HEK293T (cell line): Measurements from ENCODE around the gene ACIN1.

Experiments
- CTCF ChIA-PET: fragments of 350-600 bp; formaldehyde crosslinking; extraction: SDS; loops from one replicate; lab custom pipeline; 2021; ENCODE audit warnings: antibody characterized with exemption, inconsistent platforms; lab: Yijun Ruan, JAX
- POLR2A ChIA-PET: fragments of 350-600 bp; formaldehyde crosslinking; extraction: SDS; loops from one replicate; lab custom pipeline; 2020; ENCODE audit warnings: antibody characterized with exemption, inconsistent platforms; lab: Yijun Ruan, JAX
- DNase-seq: peaks from one replicate; pipeline ENCODE4 v3.0.0; 2012; ENCODE audit warnings: mixed read lengths; ENCODE audit errors: extremely low spot score
- ARNT ChIP-seq: fragments of 450-650 bp; IDR thresholded peaks from 2 replicates; pipeline ENCODE4 v1.6.1; 2017; ENCODE audit warnings: mild to moderate bottlenecking
- BHLHE40 ChIP-seq: fragments of 450-650 bp; IDR thresholded peaks from 2 replicates; pipeline ENCODE4 v1.6.1; 2016; ENCODE audit warnings: mild to moderate bottlenecking, moderate library complexity, borderline replicate concordance
- CTBP1 ChIP-seq: fragments of 450-650 bp; IDR thresholded peaks from 2 replicates; pipeline ENCODE4 v1.6.1; 2016; ENCODE audit warnings: borderline replicate concordance
- ELF4 ChIP-seq: fragments of 450-650 bp; IDR thresholded peaks from 2 replicates; pipeline ENCODE4 v1.6.1; 2017; ENCODE audit warnings: antibody characterized with exemption
- FOXA1 ChIP-seq: fragments of 450-650 bp; IDR thresholded peaks from 2 replicates; pipeline ENCODE4 v1.6.1; 2016; ENCODE audit warnings: mild to moderate bottlenecking
- FOXK2 ChIP-seq: fragments of 450-650 bp; IDR thresholded peaks from 2 replicates; pipeline ENCODE4 v1.6.1; 2016; ENCODE audit warnings: mild to moderate bottlenecking
- FOXM1 ChIP-seq: fragments of 450-650 bp; IDR thresholded peaks from 2 replicates; pipeline ENCODE4 v1.6.1; 2017; ENCODE audit warnings: mild to moderate bottlenecking, borderline replicate concordance
- HDGF ChIP-seq: fragments of 450-650 bp; IDR thresholded peaks from 2 replicates; pipeline ENCODE4 v1.6.1; 2017; ENCODE audit warnings: antibody characterized with exemption, borderline replicate concordance
- L3MBTL2 ChIP-seq: fragments of 450-650 bp; conservative IDR thresholded peaks from 2 replicates; pipeline ENCODE4 v1.6.1; 2016; ENCODE audit warnings: mild to moderate bottlenecking
- LEF1 ChIP-seq: fragments of 450-650 bp; IDR thresholded peaks from 2 replicates; pipeline ENCODE4 v1.6.1; 2017; ENCODE audit warnings: mild to moderate bottlenecking, borderline replicate concordance
- NFRKB ChIP-seq: fragments of 450-650 bp; IDR thresholded peaks from 2 replicates; pipeline ENCODE4 v1.6.1; 2016; ENCODE audit warnings: mild to moderate bottlenecking, moderate library complexity
- SP1 ChIP-seq: fragments of 450-650 bp; IDR thresholded peaks from 2 replicates; pipeline ENCODE4 v1.6.1; 2017
- SUZ12 ChIP-seq: fragments of 450-650 bp; IDR thresholded peaks from 2 replicates; pipeline ENCODE4 v1.6.1; 2016; ENCODE audit warnings: mild to moderate bottlenecking
- TARDBP ChIP-seq: fragments of 450-650 bp; IDR thresholded peaks from 2 replicates; pipeline ENCODE4 v1.6.1; 2016
- ZNF384 ChIP-seq: fragments of 450-650 bp; IDR thresholded peaks from 2 replicates; pipeline ENCODE4 v1.6.1; 2016
- TF ChIP-seq, protein P1 (sequence below): fragments of 450-650 bp; IDR thresholded peaks from 2 replicates; pipeline ENCODE4 v1.6.1; 2016

The ACIN1 gene

DNA sequence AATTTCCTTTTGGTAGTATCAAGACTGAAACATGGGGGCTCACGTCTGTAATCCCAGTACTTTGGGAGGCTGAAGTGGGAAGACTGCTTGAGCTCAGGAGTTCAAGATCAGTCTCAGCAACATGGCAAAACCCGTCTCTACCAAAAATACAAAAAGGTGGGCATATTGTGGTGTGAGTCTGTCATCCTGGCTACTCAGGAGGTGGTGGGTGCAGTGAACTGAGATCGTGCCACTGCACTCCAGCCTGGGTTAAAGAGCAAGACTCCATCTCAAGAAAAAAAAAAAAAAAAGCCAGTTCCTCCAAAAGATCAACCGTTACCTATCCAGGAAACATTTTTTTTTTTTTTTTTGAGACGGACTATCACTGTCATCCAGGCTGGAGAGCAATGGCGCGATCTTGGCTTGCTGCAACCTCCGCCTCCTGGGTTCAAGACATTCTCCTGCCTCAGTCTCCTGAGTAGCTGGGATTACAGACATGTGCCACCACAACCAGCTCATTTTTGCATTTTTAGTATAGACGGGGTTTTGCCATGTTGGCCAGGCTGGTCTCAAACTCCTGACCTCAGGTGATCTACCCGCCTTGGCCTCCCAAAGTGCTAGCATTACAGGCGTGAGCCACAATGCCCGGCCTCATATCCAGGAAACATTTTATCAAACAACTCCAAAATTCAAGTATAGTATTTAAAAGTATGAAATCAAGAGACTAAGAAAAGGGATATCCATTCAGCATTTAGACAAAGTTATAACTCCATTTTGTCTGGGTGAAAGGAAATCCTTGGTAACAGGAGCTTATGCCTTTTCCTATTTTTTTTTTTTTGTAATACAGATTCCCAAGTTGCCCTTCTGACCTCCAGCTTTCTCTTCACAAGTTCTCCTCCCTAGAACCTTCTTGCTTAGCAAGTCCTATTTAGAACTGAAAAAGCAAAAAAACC lies 3.4 kb downstream of the ACIN1 start:
- DNase-seq: no peak
- POLR2A ChIA-PET: interaction anchor here (0.9 to 1.6 kb wide), 3 partner anchors 11 to 20 kb away, joined by 3 to 5 read pairs (median 4); no protein-coding TSS in a partner anchor
- CTCF ChIA-PET: interaction anchor here (0.7 to 3.2 kb wide), 4 partner anchors 15 to 245 kb away, joined by 4 to 19 read pairs (median 6); no protein-coding TSS in a partner anchor
- no peak for TF ChIP-seq ARNT
- no peak for TF ChIP-seq FOXK2
- no peak for TF ChIP-seq FOXA1

DNA sequence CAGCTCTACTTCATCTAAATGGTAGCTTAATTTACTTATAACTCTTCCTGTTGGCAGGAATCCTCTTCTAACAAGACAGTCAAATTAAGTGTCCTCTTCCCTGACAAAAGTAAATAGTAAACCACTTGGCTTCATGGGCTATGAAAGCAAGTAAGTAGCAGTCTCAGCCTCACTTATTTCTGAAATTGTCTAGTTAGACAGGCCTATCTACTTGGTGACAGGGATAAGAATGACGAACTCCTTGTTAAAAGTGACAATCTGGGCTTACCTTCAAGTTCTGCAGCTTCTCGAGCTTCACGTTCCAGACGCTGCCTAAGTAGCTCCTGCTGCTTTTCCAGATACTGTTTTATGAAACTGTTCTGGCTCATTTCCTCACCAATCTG lies 4.7 kb downstream of the ACIN1 start:
- POLR2A ChIA-PET: interaction anchor here (1.6 kb wide), 1 partner anchor 19 kb away, joined by 5 read pairs; no protein-coding TSS in a partner anchor
- CTCF ChIA-PET: interaction anchor here (1.3 to 3.2 kb wide), 2 partner anchors 13 to 22 kb away, joined by 7 to 19 read pairs; no protein-coding TSS in a partner anchor
- no peak for DNase-seq
- no peak for TF ChIP-seq TARDBP
- TF ChIP-seq FOXK2: no peak
- TF ChIP-seq L3MBTL2: no peak

DNA sequence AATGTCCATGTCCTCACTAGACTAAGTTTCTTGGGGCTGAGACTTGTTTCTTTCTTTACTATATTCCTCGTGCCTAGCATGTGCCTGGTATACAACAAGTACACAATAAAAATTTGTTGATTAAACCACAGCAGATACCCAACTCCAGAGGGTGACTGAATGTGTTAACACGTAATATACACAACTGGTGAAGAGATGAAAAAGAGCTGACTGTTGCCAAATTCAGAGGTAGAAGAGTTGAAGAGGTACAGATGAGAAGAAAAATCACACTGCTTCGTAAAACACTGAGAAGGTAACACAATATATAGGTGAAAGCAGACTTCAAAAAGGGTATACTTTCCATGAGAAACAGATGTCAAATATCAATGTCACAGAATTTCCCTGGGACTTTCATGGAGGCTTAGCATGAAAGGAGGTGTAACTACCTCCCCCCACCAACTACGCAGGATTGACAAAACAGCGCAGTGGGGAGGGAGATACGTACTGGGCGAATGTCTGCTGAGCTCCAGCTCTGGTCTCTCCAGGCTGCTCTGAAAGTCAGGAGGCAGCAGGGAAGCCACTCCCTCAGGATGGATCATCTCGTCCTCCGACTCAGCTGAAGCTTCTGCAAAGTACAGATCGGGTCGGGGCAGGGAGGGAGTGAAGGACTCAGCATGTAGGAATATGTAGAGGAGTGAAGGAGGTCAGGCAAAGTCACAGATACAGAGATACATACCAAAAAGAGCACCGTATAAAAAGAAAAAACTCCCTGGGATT lies 5.3 kb downstream of the ACIN1 start:
- ChIA-PET CTCF (interaction anchor here (1.3 to 3.2 kb wide), 2 partner anchors 13 to 21 kb away, joined by 7 to 19 read pairs; no protein-coding TSS in a partner anchor), POLR2A (interaction anchor here (1.6 kb wide), 1 partner anchor 18 kb away, joined by 5 read pairs; no protein-coding TSS in a partner anchor)
- no peak for DNase-seq
- no peak for TF ChIP-seq NFRKB
- TF ChIP-seq L3MBTL2: no peak
- TF ChIP-seq SP1: no peak
- no peak for TF ChIP-seq FOXA1
- TF ChIP-seq BHLHE40: no peak
- TF ChIP-seq LEF1: no peak
- no peak for TF ChIP-seq ARNT
- no peak for TF ChIP-seq ELF4
- TF ChIP-seq FOXK2: no peak
- no peak for TF ChIP-seq SUZ12
- no peak for TF ChIP-seq FOXM1
- TF ChIP-seq HDGF: no peak
- TF ChIP-seq TARDBP: no peak
- no peak for TF ChIP-seq ZNF384

DNA sequence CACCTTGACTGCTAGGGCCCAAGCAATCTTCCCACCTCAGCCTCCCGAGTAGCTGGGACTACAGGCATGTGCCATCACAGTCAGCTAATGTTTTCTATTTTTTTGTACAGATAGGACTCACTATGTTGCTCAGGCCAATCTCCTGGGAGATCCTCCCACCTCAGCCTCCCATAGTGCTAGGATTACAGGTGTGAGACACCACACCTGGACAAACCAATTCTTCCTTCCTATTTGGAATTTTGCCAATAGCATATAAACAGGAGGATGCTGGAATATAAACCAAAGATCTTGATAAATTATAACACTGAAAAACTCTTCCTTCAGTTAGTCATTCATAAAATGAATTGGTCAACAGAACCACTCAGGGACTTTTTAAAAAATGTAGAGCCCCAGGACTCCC lies 8.4 kb downstream of the ACIN1 start:
- CTCF ChIA-PET: interaction anchor here (0.7 kb wide), 1 partner anchor 9 kb away, joined by 3 read pairs; no protein-coding TSS in a partner anchor
- DNase-seq: no peak
- POLR2A ChIA-PET: interaction anchor here (2.9 kb wide), 1 partner anchor 9 kb away, joined by 27 read pairs; the partner anchor contains the start of genes ACIN1 and C14orf119
- TF ChIP-seq LEF1: no peak
- TF ChIP-seq FOXA1: no peak
- no peak for TF ChIP-seq TARDBP
- no peak for TF ChIP-seq FOXK2
- TF ChIP-seq, protein P1, sequence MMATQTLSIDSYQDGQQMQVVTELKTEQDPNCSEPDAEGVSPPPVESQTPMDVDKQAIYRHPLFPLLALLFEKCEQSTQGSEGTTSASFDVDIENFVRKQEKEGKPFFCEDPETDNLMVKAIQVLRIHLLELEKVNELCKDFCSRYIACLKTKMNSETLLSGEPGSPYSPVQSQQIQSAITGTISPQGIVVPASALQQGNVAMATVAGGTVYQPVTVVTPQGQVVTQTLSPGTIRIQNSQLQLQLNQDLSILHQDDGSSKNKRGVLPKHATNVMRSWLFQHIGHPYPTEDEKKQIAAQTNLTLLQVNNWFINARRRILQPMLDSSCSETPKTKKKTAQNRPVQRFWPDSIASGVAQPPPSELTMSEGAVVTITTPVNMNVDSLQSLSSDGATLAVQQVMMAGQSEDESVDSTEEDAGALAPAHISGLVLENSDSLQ: no peak
- no peak for TF ChIP-seq NFRKB
- TF ChIP-seq L3MBTL2: no peak
- TF ChIP-seq ELF4: no peak
- no peak for TF ChIP-seq HDGF
- no peak for TF ChIP-seq FOXM1
- no peak for TF ChIP-seq BHLHE40
- TF ChIP-seq SUZ12: no peak
- no peak for TF ChIP-seq CTBP1

DNA sequence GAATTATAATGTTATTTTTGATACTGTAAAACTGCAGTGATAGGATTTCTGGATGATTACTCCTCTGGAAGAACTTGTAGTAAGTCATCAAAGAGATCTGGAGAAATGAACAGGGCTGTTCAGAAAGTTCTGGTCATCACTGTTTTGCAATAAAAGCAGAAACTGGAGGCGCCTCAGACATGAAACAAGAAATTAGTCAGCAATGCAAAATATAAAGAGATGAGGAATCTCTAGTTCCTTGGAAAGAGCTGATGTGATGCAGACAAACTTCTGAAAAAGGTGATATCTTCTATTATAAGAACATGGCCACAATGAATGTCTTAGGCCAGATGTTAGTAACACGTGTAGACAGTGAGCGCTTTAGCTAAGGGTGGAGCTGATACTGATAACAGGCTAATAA lies 9.5 kb downstream of the ACIN1 start:
- TF ChIP-seq SP1: no peak
- no peak for TF ChIP-seq SUZ12
- TF ChIP-seq NFRKB: no peak
- no peak for TF ChIP-seq CTBP1
- TF ChIP-seq ZNF384: no peak
- TF ChIP-seq FOXA1: no peak
- no peak for TF ChIP-seq ARNT
- TF ChIP-seq L3MBTL2: no peak
- no peak for TF ChIP-seq BHLHE40
- no peak for TF ChIP-seq ELF4
- TF ChIP-seq LEF1: no peak
- TF ChIP-seq FOXK2: no peak
- no peak for TF ChIP-seq FOXM1

DNA sequence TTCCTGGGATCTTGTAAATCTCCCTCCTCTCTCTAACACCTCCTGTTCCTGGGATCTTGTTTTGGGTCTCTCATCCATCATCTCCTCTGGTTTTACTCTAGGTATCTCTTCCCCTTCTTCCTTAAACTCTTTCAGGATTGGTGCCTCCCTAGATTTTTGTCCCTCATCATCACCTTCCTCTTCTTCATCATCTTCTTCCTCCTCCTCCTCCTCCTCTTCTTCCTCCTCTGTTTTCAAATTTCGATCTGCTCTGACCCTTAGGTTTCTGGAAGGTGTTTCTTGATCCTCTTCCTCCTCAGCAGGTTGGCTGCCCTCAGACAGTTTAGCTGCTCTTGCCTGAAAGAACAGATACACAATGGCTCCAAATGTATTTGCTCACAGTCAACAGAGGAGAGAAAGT lies 14.5 kb downstream of the ACIN1 start:
- TF ChIP-seq ZNF384 (no peak), TARDBP (no peak), SUZ12 (no peak), HDGF (no peak)
- ChIA-PET POLR2A (interaction anchor here (1.2 to 3.1 kb wide), 3 partner anchors 9 to 15 kb away, joined by 3 to 18 read pairs (median 3); partner anchors contain the start of genes ACIN1 and C14orf119), CTCF (interaction anchor here (1.0 kb wide), 1 partner anchor 12 kb away, joined by 3 read pairs; no protein-coding TSS in a partner anchor)
- no peak for DNase-seq

More for the DNA sequence above, 9.5 kb downstream of the ACIN1 start:
- POLR2A ChIA-PET: interaction anchor here (2.9 kb wide), 1 partner anchor 10 kb away, joined by 27 read pairs; the partner anchor contains the start of genes ACIN1 and C14orf119
- no peak for DNase-seq
- CTCF ChIA-PET: interaction anchor here (1.0 kb wide), 1 partner anchor 9 kb away, joined by 5 read pairs; no protein-coding TSS in a partner anchor

DNA sequence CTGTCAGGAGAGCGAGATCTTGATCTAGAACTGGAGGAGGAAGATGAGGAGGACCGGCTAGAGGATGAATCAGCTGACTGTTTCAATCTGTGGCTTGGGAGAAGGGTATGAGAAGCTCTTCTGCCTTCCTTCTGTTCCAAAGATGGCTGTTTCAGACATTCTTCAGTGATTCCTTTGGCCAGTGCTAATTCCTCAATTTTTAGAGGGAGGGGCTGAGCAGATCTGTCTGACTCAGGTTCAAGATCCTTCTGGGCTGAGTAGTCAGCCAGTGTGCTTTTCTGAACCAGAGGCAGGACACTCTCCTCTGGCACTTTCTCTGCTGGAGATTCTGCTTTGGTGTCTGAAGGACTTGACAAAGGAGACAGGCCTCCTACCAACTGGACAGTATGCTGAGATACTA lies 15.2 kb downstream of the ACIN1 start:
- CTCF ChIA-PET: interaction anchor here (1.0 kb wide), 1 partner anchor 11 kb away, joined by 3 read pairs; no protein-coding TSS in a partner anchor
- TF ChIP-seq TARDBP (no peak), FOXA1 (no peak), NFRKB (no peak), ELF4 (no peak), HDGF (no peak), FOXM1 (no peak), SP1 (no peak), ARNT (no peak)
- TF ChIP-seq, protein P1: no peak
- DNase-seq: no peak
- POLR2A ChIA-PET: no interaction called here
